SJSA1 (cell line): Measurements from ENCODE around the gene EHD1. TPM values are rescaled to one million over a fixed set of nuclear protein-coding genes. Genes with fewer than 3 reads are reported as not detected.
A peak's percentile ranks its signal among the peaks of the same experiment; 100 is the strongest.

ENCODE experiments used
- DNase-seq, 2 experiments: peaks; one replicate each; pipeline ENCODE4 v3.0.0-alpha.2; 2015 to 2020; ENCODE audit warnings: low spot score in 2 of 2, low read depth in 1 of 2
- H3K27ac ChIP-seq: fragments of 250-450 bp; sonication (Bioruptor Pico); 2 replicates; pipeline ENCODE4 v1.5.1; 2020; ENCODE audit warnings: mild to moderate bottlenecking, moderate library complexity
- H3K27me3 ChIP-seq: fragments of 250-450 bp; sonication (Bioruptor Pico); replicated peaks from 2 replicates; pipeline ENCODE4 v1.5.1; 2020; ENCODE audit warnings: mild to moderate bottlenecking, moderate library complexity
- H3K36me3 ChIP-seq: fragments of 250-450 bp; sonication (Bioruptor Pico); 2 replicates; pipeline ENCODE4 v1.5.1; 2020; ENCODE audit warnings: mild to moderate bottlenecking
- H3K4me1 ChIP-seq: fragments of 250-450 bp; sonication (Bioruptor Pico); replicated peaks from 2 replicates; pipeline ENCODE4 v1.6.1; 2021; ENCODE audit warnings: mild to moderate bottlenecking
- H3K4me3 ChIP-seq: fragments of 250-450 bp; sonication (Bioruptor Pico); 2 replicates; pipeline ENCODE4 v1.5.1; 2020; ENCODE audit warnings: mild to moderate bottlenecking
- H3K9me3 ChIP-seq: fragments of 250-450 bp; sonication (Bioruptor Pico); replicated peaks from 2 replicates; pipeline ENCODE4 v1.5.1; 2020; ENCODE audit warnings: mild to moderate bottlenecking
- total RNA-seq: library from RNA; depleted of rRNA; stranded (reverse); fragments of >200 nt; shearing (Covaris generic); gene quantifications from 2 replicates; pipeline ENCODE4 v1.2.3, GENCODE V29; 2014

Gene EHD1
- total RNA-seq, 1 experiment from 2014 or later, result 85.7 TPM

DNA sequence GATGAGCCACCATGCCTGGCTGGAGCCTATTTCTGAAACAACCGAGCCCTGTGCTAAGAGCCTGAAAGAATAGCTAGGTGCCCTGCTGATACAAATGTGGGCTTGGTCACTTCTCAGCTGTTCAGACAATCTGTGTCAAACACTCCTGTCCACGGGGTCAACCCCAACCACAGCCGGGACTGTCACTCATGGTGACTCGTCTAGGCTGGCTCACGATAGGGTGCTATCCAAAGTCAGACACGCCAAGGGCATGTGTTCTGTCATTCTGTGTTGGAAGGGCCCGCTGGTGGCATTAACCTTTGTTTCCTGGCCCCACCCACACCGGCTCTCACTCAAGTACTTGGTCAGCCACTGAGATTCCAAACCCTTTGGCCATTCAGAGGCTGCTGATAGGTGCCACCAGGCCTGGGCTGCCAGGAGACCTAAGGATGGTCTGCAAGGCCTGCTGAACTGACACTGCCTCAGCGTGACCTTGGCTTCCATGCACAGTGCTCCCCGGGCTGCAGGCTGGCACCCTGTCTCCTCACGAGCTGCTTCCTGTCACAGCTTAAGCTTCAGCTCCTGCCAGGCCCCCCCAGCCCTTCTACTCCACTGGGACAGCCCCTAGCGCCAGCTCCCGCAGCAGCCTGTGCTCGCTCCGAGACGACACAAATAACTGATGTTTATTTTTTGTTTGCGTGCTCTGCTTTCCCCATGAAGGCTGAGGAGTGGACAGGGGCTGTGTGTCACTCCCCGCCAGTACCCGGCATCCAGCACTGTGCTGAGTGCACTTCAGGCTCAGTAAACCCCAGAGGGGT is 19.8 kb downstream of the EHD1 start:
- Histone ChIP-seq H3K27me3 (no peaks in the 10 kb centered on the region), H3K36me3 (peaks cover 68% of the 10 kb centered on the region), H3K27ac (no peak overlapping the region), H3K4me3 (no peak overlapping the region), H3K9me3 (no peaks in the 10 kb centered on the region), H3K4me1 (peaks cover 66% of the 10 kb centered on the region)
- no peak for DNase-seq

DNA sequence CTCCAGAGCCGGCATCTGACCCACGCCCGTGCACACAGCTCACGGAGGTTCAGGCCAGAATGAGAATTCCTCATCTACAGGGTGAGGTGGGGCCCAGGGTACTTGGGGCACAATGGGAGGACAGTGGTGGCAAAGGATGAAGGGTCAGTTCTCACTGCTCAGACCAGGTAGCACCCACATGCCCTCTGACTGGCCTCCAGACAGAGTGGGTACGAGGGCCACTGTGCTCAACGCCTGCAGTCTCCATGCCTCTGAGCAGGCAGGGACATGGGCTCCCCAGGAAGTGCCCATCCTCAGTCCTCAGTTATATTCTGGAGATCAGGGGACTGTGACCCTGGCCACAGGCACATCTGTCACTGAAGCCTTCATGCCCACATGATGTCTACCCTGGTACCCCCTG is 20.9 kb downstream of the EHD1 start:
- Histone ChIP-seq H3K4me3 (no peak overlapping the region), H3K27me3 (no peaks in the 10 kb centered on the region), H3K4me1 (peaks cover 59% of the 10 kb centered on the region), H3K9me3 (no peaks in the 10 kb centered on the region), H3K36me3 (peaks cover 75% of the 10 kb centered on the region), H3K27ac (peak overlapping the region; percentile 87; the same call in 1 of the 2 replicates)
- DNase-seq, result no peak

DNA sequence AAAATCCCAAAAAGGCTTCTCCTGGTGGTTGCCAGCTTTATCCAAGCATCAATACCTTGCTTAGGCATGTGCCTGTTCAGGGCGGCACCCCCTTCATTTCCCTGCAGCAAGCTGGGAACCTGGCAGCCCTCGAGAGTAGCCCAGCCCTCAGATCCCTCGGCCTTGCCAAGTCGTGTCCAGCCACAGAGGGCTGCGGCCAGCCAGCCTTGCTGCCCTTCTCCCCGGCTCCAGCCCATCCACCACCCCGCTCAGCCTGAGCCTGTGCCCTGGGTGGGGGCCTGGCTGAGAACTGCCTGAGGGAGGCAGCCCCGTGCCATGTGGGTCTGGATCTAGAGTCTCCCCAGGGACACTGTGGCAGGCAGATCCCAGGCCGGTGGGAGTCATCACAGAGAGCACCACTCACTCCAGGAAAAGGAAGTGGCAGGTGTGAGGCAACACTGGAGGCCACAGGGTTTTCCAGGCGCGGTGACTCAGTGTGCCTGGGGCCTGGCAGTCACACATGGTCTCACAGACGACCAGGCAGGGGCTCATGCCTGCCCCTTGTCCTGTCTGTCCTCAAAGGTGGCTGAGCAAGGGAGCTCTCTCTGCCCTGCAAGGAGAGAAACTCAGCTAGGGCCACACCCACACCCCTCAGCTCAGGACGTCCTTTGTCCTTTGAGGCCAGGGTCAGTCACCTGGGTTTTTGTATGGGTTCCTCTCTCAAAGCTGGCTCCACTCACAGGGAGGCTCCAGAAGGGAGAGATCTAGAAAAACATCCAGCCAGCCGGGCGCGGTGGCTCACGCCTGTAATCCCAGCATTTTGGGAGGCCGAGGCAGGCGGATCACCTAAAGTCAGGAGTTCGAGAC is 21.8 kb downstream of the EHD1 start:
- H3K27me3 ChIP-seq, result no peaks in the 10 kb centered on the region
- peak; percentile 87 to 96 for DNase-seq

DNA sequence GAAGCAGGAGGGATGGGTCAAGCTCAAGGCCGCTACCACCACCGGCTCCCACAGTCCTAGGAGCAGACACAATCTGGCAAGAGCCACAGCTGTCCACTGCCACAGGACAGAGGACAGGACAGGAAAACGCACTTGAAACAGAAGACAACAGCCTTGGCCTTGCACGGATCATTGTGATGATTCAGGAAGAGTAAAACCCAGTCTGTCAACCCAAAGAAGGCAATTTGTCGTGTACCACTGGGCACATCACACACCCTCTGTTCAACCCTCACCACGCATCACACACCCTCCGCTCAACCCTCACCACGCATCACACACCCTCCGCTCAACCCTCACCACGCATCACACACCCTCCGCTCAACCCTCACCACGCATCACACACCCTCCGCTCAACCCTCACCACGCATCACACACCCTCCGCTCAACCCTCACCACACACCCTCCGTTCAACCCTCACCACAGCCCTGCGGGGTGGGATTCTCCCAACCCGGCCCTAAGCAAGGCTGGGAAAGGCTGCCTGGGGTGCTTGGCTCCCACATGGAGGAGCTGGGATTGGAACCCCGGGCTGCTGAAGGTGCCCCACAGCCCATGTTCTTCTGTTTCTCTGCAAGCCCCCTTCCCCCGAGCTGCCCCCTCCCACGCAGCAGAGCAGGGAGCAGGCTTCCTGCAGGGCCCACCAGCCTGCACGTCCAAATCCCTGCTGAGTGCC is 22.7 kb downstream of the EHD1 start:
- Histone ChIP-seq H3K27me3 (no peaks in the 10 kb centered on the region), H3K4me3 (no peak overlapping the region), H3K4me1 (peaks cover 68% of the 10 kb centered on the region), H3K36me3 (peaks cover 73% of the 10 kb centered on the region), H3K27ac (peak overlapping the region; percentile 87), H3K9me3 (no peaks in the 10 kb centered on the region)
- no peak for DNase-seq

More for the DNA sequence above, 21.8 kb downstream of the EHD1 start:
- Histone ChIP-seq H3K36me3 (peaks cover 73% of the 10 kb centered on the region), H3K27ac (peak overlapping the region; percentile 87), H3K9me3 (no peaks in the 10 kb centered on the region), H3K4me1 (peaks cover 62% of the 10 kb centered on the region), H3K4me3 (no peak overlapping the region)

DNA sequence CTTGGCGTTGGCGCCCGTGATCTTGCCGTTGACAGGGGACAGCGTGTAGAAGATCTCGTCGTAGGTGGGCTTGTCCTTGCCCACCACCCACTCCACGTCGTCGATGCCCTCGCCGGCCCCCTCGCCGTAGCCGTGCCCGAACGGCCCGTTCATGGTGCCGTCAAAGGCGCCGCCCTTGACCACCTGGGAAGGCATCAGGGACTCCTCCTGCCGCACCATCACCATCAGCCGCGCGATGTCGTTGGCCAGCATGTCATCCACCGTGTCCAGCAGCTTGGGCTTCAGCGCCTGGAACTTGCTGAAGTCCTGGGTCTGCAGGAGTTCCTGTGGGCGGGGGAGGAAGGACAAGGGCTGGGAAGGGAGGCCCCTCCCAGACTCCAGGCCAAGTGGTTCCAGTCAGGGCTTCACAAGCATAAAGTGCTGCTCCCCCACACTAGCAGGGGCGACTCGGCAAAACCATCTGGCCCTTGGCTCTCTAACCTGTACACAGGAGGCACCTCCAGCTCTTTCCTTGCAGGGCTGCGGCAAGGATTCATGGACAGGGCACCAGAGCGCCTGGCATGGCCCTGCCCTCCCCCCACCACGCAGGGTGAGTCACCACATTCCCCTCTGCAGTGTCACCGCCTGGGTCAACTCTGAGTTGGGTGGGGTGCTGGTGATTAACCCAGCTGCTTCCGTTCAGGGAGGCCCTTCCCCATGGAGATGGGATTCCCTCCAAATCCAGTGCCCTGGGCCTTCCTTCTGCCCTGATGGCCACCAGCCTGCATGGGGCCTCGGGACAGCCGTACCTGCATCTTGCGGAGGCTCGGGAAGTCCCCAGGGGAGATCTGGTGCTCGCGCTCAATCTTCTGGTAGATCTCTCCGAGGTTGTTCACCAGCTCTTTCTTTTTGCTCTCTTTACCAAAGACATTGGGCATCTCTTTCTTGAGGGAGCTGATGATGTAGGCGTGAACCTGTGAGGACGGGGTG is 23.6 kb downstream of the EHD1 start:
- peaks cover 74% of the 10 kb centered on the region for H3K4me1 ChIP-seq
- H3K27ac ChIP-seq, result peak overlapping the region; percentile 87
- no peaks in the 10 kb centered on the region for H3K27me3 ChIP-seq
- H3K36me3 ChIP-seq, result peaks cover 68% of the 10 kb centered on the region
- no peak overlapping the region for H3K4me3 ChIP-seq
- peak; percentile 100 for DNase-seq
- H3K9me3 ChIP-seq, result no peaks in the 10 kb centered on the region

DNA sequence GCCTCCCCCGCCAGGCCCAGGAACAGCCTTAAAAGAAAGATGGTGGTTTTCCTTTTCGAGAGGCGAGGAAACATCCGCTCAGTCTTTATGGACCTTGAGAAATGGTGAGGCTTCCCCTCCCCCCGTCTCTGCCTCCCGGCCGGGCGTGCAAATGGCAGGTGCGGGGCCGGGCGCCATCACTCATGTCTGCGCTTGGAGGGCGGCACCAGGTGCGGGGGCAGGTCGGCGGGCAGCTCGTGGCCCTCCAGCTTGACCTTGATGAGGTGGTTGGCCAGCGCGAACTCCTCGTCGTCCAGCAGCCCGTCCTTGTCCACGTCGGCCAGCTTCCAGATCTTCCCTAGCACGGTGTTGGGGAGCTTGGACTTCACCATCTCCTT is 24.3 kb downstream of the EHD1 start:
- H3K27ac ChIP-seq, result peak overlapping the region; percentile 87
- H3K36me3 ChIP-seq, result peaks cover 61% of the 10 kb centered on the region
- no peak for DNase-seq
- peaks cover 78% of the 10 kb centered on the region for H3K4me1 ChIP-seq
- H3K9me3 ChIP-seq, result no peaks in the 10 kb centered on the region
- no peak overlapping the region for H3K4me3 ChIP-seq
- H3K27me3 ChIP-seq, result no peaks in the 10 kb centered on the region

DNA sequence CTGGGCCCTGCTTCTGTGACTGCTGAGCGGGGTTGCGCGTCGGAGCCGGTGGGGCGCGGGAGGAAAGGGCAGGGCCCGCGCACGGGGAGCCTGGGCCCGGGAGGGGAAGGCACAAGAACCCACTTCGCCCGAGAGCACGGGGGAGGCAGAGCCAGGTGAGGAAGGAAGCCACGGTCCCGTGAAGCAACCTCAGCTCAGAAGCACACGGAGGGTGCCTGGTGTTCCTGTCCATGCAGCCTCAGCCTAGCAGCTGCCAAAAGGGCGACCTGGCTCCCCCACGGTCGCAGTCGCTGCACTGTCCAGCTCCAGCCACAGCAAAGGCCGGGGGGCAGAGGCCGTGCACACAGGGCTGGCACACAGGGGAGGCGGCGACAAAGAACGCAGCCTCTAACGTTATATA is 24.7 kb downstream of the EHD1 start:
- H3K4me3 ChIP-seq, result no peak overlapping the region
- H3K27me3 ChIP-seq, result no peaks in the 10 kb centered on the region
- no peak overlapping the region for H3K27ac ChIP-seq
- no peak for DNase-seq
- H3K4me1 ChIP-seq, result peaks cover 75% of the 10 kb centered on the region
- H3K36me3 ChIP-seq, result peaks cover 57% of the 10 kb centered on the region
- no peaks in the 10 kb centered on the region for H3K9me3 ChIP-seq

DNA sequence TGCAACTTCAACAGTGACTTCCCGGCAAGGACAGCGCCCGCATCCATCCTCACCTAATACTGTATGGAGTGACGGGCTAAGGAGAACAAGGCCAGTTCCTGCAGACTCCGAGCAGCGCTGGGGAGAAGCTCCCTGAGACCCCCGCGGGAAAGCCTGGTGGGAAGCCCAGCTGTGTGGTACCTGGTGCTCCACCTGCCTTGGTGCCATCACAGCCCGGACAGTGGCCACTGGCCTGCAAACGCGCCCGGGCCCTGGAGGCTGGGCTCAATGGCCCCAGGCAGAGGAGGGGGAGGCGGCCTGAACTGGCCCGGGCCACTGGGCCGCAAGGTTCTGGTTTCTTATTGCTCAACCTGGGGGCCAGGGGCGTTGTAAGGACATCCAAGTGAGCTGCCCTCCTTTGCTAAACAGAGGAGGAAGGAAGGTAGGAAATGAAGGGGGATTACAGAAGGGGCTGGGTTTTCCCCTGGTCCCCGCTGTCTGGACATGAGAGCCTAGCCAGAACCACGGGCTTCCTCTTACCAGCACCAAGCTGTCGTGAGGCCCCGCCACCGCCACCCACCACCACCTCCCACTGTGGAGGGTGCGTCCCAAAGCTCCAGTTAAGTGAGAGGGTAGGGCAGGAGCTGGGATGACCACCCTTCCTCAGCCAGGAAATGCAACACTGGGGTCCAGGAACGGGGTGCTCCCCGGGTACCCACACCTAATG is 25.5 kb downstream of the EHD1 start:
- H3K4me3 ChIP-seq, result no peak overlapping the region
- no peaks in the 10 kb centered on the region for H3K27me3 ChIP-seq
- H3K27ac ChIP-seq, result no peak overlapping the region
- H3K36me3 ChIP-seq, result peaks cover 51% of the 10 kb centered on the region
- DNase-seq, result no peak
- peaks cover 69% of the 10 kb centered on the region for H3K4me1 ChIP-seq
- no peaks in the 10 kb centered on the region for H3K9me3 ChIP-seq

DNA sequence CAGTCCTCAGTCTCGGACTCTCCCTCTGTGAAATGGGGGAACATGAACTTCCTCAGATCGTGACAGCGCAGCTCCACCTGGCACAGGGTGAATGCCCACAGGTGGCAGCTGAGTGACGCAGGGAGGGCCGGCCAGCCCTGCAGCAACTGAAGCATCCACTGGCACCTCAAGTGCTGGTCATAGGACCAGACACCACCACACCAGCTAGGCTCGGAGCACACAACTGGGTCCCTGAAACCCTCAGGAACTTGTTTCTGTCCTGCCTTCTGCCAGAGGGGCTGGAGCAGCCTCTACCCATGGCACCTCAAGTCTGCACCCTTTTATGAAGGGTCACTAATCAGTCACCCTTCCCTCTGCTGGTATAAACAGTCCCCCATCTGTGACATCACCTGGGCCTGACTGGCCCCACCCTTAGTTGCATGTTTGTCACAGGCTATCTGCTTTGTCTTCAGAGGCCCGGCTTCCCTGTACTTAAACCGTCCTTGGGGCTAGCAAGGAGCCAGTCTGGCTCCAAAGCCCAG is 26.5 kb downstream of the EHD1 start:
- peaks cover 62% of the 10 kb centered on the region for H3K4me1 ChIP-seq
- no peak overlapping the region for H3K27ac ChIP-seq

DNA sequence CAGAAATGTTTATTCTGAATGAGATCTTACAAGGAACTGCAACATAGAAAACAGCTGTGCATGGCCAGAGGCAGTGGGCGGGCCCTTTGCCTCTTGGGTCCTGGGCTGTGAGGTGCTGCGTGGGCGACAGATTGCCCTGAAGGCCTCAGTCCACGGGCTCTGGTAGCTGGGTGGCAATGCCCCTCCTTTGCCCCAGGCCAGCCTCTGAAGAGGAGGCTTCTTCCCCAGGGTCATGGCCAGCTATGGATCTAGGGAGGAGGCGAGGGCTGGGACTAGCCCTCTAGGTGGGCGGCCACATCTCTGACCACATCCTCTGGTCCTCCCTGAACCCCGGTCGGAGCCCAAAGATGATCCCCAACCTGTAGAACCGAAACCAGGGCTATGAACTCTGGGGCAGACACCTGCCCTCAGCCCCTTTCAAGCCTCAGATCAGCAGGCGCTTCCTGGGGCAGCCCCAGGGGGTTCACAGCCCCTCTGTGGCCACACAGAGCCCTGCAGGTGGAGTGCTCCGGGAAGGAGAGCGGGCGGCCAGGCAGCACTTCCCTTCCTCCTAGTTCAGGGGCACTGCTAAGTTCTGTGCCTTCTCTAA is 27.3 kb downstream of the EHD1 start:
- peak in 1 of 2 experiments; percentile 45 for DNase-seq
- Histone ChIP-seq H3K27me3 (no peaks in the 10 kb centered on the region), H3K27ac (no peak overlapping the region), H3K36me3 (peaks cover 33% of the 10 kb centered on the region), H3K9me3 (no peaks in the 10 kb centered on the region), H3K4me1 (peaks cover 54% of the 10 kb centered on the region), H3K4me3 (no peak overlapping the region)

More for the DNA sequence above, 26.5 kb downstream of the EHD1 start:
- peaks cover 42% of the 10 kb centered on the region for H3K36me3 ChIP-seq
- H3K27me3 ChIP-seq, result no peaks in the 10 kb centered on the region
- DNase-seq, result no peak
- H3K4me3 ChIP-seq, result no peak overlapping the region
- H3K9me3 ChIP-seq, result no peaks in the 10 kb centered on the region

DNA sequence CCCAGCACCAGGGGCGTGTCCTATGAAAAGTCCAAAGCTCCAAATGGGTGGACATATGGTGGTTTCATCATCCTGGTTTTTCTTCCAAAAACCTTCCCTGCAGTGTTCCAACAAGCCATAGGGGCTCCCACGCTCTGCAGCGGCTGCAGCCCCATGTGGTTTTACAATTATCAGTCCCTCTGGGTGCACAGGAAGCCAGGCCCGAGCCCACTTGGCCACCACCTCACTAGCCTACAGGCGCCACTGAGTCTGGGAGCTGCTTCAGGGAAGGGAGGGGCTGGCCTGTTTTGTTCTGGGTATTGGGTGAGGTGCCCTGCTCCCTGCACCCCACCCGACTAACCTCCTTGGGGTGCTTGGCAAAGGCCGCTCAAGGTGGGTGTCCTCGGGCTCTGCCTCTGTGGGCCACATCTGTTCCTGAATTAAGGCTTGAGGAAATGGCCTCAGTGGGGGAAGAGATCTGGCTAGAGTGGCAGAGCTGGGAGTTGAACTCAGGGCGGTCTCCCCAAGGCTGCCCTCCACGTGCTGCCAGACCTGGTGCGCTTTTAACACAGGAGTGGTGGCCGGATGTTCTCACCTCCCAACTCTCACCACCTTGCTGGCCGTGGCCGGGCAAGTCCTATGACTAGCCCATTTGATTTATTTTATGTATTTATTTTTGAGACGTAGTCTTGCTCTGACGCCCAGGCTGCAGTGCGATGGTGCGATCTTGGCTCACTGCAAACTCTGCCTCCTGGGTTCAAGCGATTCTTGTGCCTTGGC is 28.6 kb downstream of the EHD1 start:
- DNase-seq, result no peak
- H3K27me3 ChIP-seq, result no peaks in the 10 kb centered on the region
- no peak overlapping the region for H3K4me3 ChIP-seq
- H3K27ac ChIP-seq, result no peak overlapping the region
- peaks cover 25% of the 10 kb centered on the region for H3K36me3 ChIP-seq
- peaks cover 42% of the 10 kb centered on the region for H3K4me1 ChIP-seq
- no peaks in the 10 kb centered on the region for H3K9me3 ChIP-seq
